Kidney (tissue), 14 donors: ENCODE results near the gene CAMK2B. TPM values are rescaled to one million over a fixed set of nuclear protein-coding genes. Genes with fewer than 3 reads are reported as not detected.
"Not testable (repeated sequence)": the region's sequence is repeated elsewhere in the genome, so short reads cannot be mapped to it uniquely, and the experiment has no call there.

Experiments
- DNase-seq, 5 donors: peaks; one replicate each; pipeline ENCODE4 v3.0.0-alpha.2; 2013 to 2020
- FAIRE-seq: peaks from 2 replicates; lab custom pipeline; 2012; peaks lifted over from hg19 to GRCh38; lab: Jason Lieb, UNC
- H3K27ac ChIP-seq, 2 donors: one replicate each; pipeline ENCODE4 v1.7.0; 2013; ENCODE audit warnings: low read depth in 2 of 2, low read length in 2 of 2, inconsistent platforms in 1 of 2
- H3K27me3 ChIP-seq: one replicate; pipeline ENCODE4 v1.7.1; 2013; ENCODE audit warnings: low read length, inconsistent platforms; ENCODE audit not compliant: control insufficient read depth, insufficient read depth
- H3K36me3 ChIP-seq, 3 donors: one replicate each; pipeline versions ENCODE4 v1.7.0 to v1.7.1; 2013; ENCODE audit warnings: low read length in 3 of 3, control low read depth in 1 of 3, inconsistent platforms in 1 of 3; ENCODE audit not compliant: insufficient read depth in 3 of 3, control insufficient read depth in 2 of 3
- H3K4me1 ChIP-seq, 3 donors: one replicate each; pipeline versions ENCODE4 v1.7.0 to v1.7.1; 2013; ENCODE audit warnings: low read length in 3 of 3, inconsistent platforms in 1 of 3, low read depth in 1 of 3; ENCODE audit not compliant: control insufficient read depth in 2 of 3, insufficient read depth in 2 of 3
- H3K4me3 ChIP-seq, 3 donors: one replicate each; pipeline versions ENCODE4 v1.7.0 to v1.8.1; 2013; ENCODE audit warnings: low read length in 3 of 3, control low read depth in 1 of 3, inconsistent platforms in 1 of 3
- H3K9ac ChIP-seq, 3 donors: one replicate each; pipeline versions ENCODE4 v1.7.0 to v1.7.1; 2013; ENCODE audit warnings: low read length in 3 of 3, control low read depth in 1 of 3, inconsistent platforms in 1 of 3
- H3K9me3 ChIP-seq, 3 donors: one replicate each; pipeline versions ENCODE4 v1.7.0 to v1.7.1; 2013; ENCODE audit warnings: low read length in 3 of 3, control low read depth in 1 of 3, inconsistent platforms in 1 of 3; ENCODE audit not compliant: control insufficient read depth in 2 of 3, insufficient read depth in 1 of 3
- intact Hi-C: fragments of 100-400 bp; cut with DNase I; formaldehyde crosslinking; loops from one replicate; pipeline ENCODE4 v1.11.1; 2022
- polyA plus RNA-seq: library from polyadenylated mRNA; stranded (reverse); fragments of 350-450 nt; fragmentation: Illumina TruSeq; extraction: RNeasy Lipid Tissue Mini Kit (QIAGEN cat#74804); gene quantifications from one replicate; pipeline ENCODE4 v1.2.3, GENCODE V29; 2014; ENCODE audit warnings: low read depth, low replicate concordance; ENCODE audit not compliant: insufficient read depth
- total RNA-seq: library from RNA; stranded (reverse); fragmentation: NEBNext Ultra II Directional; extraction: Animal tissue kit (Norgen Biotek cat#: 25700); gene quantifications from one replicate; pipeline ENCODE4 v1.2.1, GENCODE V29; 2021
- TF ChIP-seq, protein P1 (sequence below): IDR thresholded peaks from 3 replicates; pipeline ENCODE4 v1.5.1; 2012; ENCODE audit warnings: mild to moderate bottlenecking, moderate library complexity, borderline replicate concordance; ENCODE audit not compliant: insufficient read depth; ENCODE audit errors: extremely low read depth
- donor health status: control.
- donor health status: control.
- donor health status: control.
- donor health status: control.
- donor health status: control.
- donor health status: DM: yes; HTN: yes; CAD: no.
- donor health status: Normal renal cell carcinoma (clear cell type).

The CAMK2B gene
- total and polyA plus RNA-seq, 2 donors from 2014 or later = 1.1 to 3.2 TPM

DNA sequence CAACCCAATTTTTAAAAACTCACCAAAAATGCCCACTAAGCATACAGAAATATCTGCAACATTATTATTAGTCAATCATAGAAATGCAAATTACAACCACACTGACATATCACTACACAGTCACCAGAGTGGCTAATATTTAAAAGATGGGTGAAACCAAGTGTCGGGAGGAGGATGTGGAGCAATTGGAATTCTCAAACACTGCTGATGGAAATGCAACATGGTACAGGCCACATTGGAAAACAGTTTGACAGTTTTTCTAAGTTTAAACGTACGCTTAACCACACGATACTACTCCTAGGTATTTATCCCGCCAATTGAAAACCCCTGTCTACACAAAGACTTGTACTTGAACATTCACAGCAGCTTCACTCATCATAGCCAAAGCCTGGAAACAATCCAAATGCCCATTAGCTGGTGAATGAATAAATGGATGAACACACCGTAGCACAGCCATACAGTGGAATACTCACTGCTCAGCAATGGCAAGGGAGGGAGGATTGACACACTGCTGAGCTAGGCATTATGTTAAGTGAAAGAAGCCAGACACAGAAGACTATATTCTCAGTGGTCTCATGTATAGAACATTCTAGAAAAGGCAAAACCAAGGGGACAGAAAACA lies 152.5 kb downstream of the CAMK2B start:
- H3K27ac ChIP-seq = no peak overlapping the region
- no peaks in the 10 kb centered on the region for H3K27me3 ChIP-seq
- TF ChIP-seq, protein P1, sequence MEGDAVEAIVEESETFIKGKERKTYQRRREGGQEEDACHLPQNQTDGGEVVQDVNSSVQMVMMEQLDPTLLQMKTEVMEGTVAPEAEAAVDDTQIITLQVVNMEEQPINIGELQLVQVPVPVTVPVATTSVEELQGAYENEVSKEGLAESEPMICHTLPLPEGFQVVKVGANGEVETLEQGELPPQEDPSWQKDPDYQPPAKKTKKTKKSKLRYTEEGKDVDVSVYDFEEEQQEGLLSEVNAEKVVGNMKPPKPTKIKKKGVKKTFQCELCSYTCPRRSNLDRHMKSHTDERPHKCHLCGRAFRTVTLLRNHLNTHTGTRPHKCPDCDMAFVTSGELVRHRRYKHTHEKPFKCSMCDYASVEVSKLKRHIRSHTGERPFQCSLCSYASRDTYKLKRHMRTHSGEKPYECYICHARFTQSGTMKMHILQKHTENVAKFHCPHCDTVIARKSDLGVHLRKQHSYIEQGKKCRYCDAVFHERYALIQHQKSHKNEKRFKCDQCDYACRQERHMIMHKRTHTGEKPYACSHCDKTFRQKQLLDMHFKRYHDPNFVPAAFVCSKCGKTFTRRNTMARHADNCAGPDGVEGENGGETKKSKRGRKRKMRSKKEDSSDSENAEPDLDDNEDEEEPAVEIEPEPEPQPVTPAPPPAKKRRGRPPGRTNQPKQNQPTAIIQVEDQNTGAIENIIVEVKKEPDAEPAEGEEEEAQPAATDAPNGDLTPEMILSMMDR = no peak
- no peaks in the 10 kb centered on the region for H3K9me3 ChIP-seq
- H3K4me3 ChIP-seq = no peak overlapping the region
- no peaks in the 10 kb centered on the region for H3K36me3 ChIP-seq
- no peak overlapping the region for H3K9ac ChIP-seq
- intact Hi-C loops = no loop called here
- H3K4me1 ChIP-seq = no peaks in the 10 kb centered on the region
- no peak for DNase-seq
- no peak for FAIRE-seq

DNA sequence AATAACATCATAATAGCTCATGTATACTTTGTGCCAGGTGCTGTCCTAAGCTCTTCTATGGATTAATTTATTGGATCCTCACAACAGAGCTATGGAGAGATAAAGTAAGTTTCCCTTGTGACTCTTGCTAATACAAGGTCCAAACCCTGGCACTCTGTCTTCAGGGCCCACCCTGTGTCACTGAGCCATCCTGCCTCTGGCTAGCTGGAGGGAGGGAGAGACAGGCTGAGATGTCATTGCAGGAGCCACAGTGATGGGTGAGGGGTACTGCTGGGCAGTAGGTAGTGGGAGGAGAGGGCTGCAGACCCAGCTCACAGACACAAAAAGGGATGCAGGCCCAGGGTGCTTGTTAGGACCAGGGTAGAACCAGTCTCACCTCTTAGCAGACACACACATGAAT lies 153.0 kb downstream of the CAMK2B start:
- H3K9me3 ChIP-seq = no peaks in the 10 kb centered on the region
- H3K9ac ChIP-seq = no peak overlapping the region
- no peak overlapping the region for H3K4me3 ChIP-seq
- no peaks in the 10 kb centered on the region for H3K36me3 ChIP-seq
- FAIRE-seq = no peak
- intact Hi-C loops = no loop called here
- no peak overlapping the region for H3K27ac ChIP-seq
- no peak for DNase-seq
- H3K27me3 ChIP-seq = no peaks in the 10 kb centered on the region
- TF ChIP-seq, protein P1 = no peak
- no peaks in the 10 kb centered on the region for H3K4me1 ChIP-seq

DNA sequence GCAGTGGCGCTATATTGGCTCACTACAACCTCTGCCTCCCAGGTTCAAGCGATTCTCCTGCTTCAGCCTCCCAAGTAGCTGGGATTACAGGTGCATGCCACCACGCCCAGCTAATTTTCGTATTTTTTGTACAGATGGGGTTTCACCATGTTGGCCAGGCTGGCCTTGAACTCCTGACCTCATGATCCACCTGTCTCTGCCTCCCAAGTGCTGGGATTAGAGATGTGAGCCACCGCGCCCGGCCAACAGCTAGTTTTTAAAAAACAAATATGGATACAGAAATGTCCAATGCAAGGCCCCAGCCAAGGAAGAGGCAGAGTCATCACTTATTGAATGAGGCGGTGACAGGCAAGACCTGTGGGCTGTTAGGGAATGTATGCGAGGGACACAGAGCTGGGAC lies 153.5 kb downstream of the CAMK2B start:
- H3K4me3 ChIP-seq, H3K27me3 ChIP-seq, H3K27ac ChIP-seq, DNase-seq, FAIRE-seq, intact Hi-C loops, H3K9ac ChIP-seq, H3K36me3 ChIP-seq, H3K4me1 ChIP-seq, H3K9me3 ChIP-seq: not testable (repeated sequence)

DNA sequence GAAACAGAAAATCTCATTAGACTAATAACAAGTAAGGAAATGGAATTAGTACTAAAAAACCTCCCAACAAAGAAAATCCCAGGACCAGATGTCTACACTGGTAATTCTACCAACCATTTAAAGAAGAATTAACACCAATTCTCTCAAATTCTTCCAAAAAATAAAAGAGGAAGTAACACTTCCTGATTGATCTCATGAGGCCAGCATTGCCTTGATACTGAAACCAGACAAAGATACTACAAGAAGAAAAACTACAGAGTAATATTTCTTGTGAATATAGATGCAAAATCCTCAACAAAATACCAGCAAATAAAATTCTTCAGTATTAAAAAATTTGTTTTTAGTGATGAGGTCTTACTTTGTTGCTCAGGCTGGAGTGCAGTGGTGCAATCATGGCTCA lies 157.5 kb downstream of the CAMK2B start:
- no peaks in the 10 kb centered on the region for H3K36me3 ChIP-seq
- H3K9ac ChIP-seq = no peak overlapping the region
- H3K4me3 ChIP-seq = no peak overlapping the region
- DNase-seq (no peak), FAIRE-seq (no peak)
- H3K27ac ChIP-seq = no peak overlapping the region
- no peaks in the 10 kb centered on the region for H3K27me3 ChIP-seq
- H3K4me1 ChIP-seq = no peaks in the 10 kb centered on the region
- TF ChIP-seq, protein P1 = no peak
- intact Hi-C loops = no loop called here
- H3K9me3 ChIP-seq = no peaks in the 10 kb centered on the region

Other genes with a start within 250 kb of the CAMK2B start
- gene POLM, start 243.1 kb downstream of the CAMK2B start, total RNA-seq = 41.4 TPM
- 16.3 TPM for gene POLM, start 243.1 kb downstream of the CAMK2B start, polyA plus RNA-seq
- gene AEBP1, start 221.2 kb downstream of the CAMK2B start, total RNA-seq = 164 TPM
- gene AEBP1, start 221.2 kb downstream of the CAMK2B start, polyA plus RNA-seq = 89.4 TPM
- gene POLD2, start 202.0 kb downstream of the CAMK2B start, total RNA-seq = 60.0 TPM
- 119 TPM for gene POLD2, start 202.0 kb downstream of the CAMK2B start, polyA plus RNA-seq
- not detected for gene MYL7, start 184.3 kb downstream of the CAMK2B start, total RNA-seq
- not detected for gene MYL7, start 184.3 kb downstream of the CAMK2B start, polyA plus RNA-seq
- gene GCK, start 136.2 kb downstream of the CAMK2B start, total RNA-seq = 0.25 TPM
- gene GCK, start 136.2 kb downstream of the CAMK2B start, polyA plus RNA-seq = 1.0 TPM
- gene YKT6, start 124.6 kb downstream of the CAMK2B start, total RNA-seq = 60.2 TPM
- gene YKT6, start 124.6 kb downstream of the CAMK2B start, polyA plus RNA-seq = 53.2 TPM
- 97.7 TPM for gene NUDCD3, start 165.1 kb upstream of the CAMK2B start, total RNA-seq
- gene NUDCD3, start 165.1 kb upstream of the CAMK2B start, polyA plus RNA-seq = 37.9 TPM
- 0.88 TPM for gene NPC1L1, start 215.7 kb upstream of the CAMK2B start, total RNA-seq
- gene NPC1L1, start 215.7 kb upstream of the CAMK2B start, polyA plus RNA-seq = 2.4 TPM
- gene DDX56, start 248.3 kb upstream of the CAMK2B start, total RNA-seq = 62.0 TPM
- 83.6 TPM for gene DDX56, start 248.3 kb upstream of the CAMK2B start, polyA plus RNA-seq